ENCODE measurements around the gene TNXB. TPM values are rescaled to one million over a fixed set of nuclear protein-coding genes. Genes with fewer than 3 reads are reported as not detected.

The TNXB gene
- total and polyA plus RNA-seq, 2 of the 4 experiments (the other 2 are of a cell fraction) = 0.05 TPM; not detected in 1

DNA sequence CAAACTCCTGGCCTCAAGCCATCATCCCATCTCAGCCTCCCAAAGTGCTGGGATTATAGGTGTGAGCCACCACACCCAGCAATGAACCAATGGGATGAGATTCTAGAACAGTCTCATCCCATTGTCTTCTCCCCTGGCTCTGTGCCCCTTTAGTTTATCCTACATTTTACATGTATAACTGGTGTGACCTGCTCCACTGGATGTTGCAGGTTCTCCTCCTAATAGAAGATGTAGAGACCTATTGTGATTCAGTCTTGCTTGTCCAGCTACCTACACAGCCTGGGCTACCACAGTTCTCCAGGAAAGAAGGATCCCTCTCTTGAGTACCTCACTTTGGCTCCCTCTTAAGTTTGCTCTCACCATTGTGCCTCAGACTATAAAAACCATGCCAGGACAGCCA lies 23.0 kb upstream of the TNXB start:
- no peak overlapping the region for H3K9ac ChIP-seq (ENCODE audit: low read depth, low read length)
- H2BK15ac ChIP-seq (ENCODE audit: low read depth, low read length) = no peak overlapping the region
- no TSS peak for BruUV-seq (replicated peaks)
- no peak overlapping the region for H3K4ac ChIP-seq (ENCODE audit: low read depth, low read length)
- H3K18ac ChIP-seq (ENCODE audit: low read depth, low read length) = no peak overlapping the region
- H3K27me3 ChIP-seq (ENCODE audit: control insufficient read depth, insufficient read depth, low read length) = no peaks in the 10 kb centered on the region
- in situ Hi-C loops (cut with MboI; ENCODE audit: low sequenced_read_pairs) = no loop called here
- no peak for ATAC-seq (ENCODE audit: low read depth)
- H3K56ac ChIP-seq (ENCODE audit: extremely low read depth, insufficient read depth, low read length) = no peak overlapping the region
- no peak overlapping the region for H4K91ac ChIP-seq (ENCODE audit: insufficient read depth, low read depth, low read length)
- H3K4me3 ChIP-seq (ENCODE audit: insufficient read depth, low read depth, low read length) = no peak overlapping the region
- ChIA-PET POLR2A (ENCODE audit: unreplicated experiment) (no interaction called here), CTCF (no interaction called here)
- intact Hi-C loops (cut with micrococcal nuclease) = no loop called here
- no peak overlapping the region for H3K23ac ChIP-seq (ENCODE audit: low read depth, low read length)
- DNase-seq = no peak
- H3K9me3 ChIP-seq (ENCODE audit: control insufficient read depth, insufficient read depth, low read length) = no peaks in the 10 kb centered on the region
- peaks cover 11% of the 10 kb centered on the region for H3K4me1 ChIP-seq (ENCODE audit: control insufficient read depth, insufficient read depth, low read length)
- peaks cover 8% of the 10 kb centered on the region for H3K9me1 ChIP-seq (ENCODE audit: insufficient read depth, low read length)
- H4K20me1 ChIP-seq (ENCODE audit: insufficient read depth, low read length) = no peaks in the 10 kb centered on the region
- no peak overlapping the region for H3K4me2 ChIP-seq (ENCODE audit: low read depth, low read length)
- H4K5ac ChIP-seq (ENCODE audit: low read depth, low read length) = no peak overlapping the region
- dilution Hi-C loops (cut with HindIII; ENCODE audit: low sequenced_read_pairs, unreplicated experiment) = no loop called here
- no peak overlapping the region for H2BK20ac ChIP-seq (ENCODE audit: low read depth, low read length)
- H3K14ac ChIP-seq (replicated peaks; ENCODE audit: low read depth, low read length) = no peak overlapping the region
- no peak overlapping the region for H2AFZ ChIP-seq (replicated peaks; ENCODE audit: low read length, poor library complexity)
- no peak overlapping the region for H2BK120ac ChIP-seq (ENCODE audit: low read depth, low read length)
- no peak overlapping the region for H3K27ac ChIP-seq (ENCODE audit: insufficient read depth, low read length)
- no peaks in the 10 kb centered on the region for H3K36me3 ChIP-seq (ENCODE audit: control insufficient read depth, insufficient read depth, low read length)
- H3K79me1 ChIP-seq (ENCODE audit: low read depth in 1 of 2, low read length in 2 of 2) = peaks cover 19 to 24% of the 10 kb centered on the region in 2 experiments
- H2AK5ac ChIP-seq (ENCODE audit: low read depth, low read length) = no peak overlapping the region
- H2AK9ac ChIP-seq (replicated peaks; ENCODE audit: low read depth, low read length, poor library complexity) = no peak overlapping the region
- TF ChIP-seq MXI1 (IDR thresholded peaks at IDR 0.05; ENCODE audit: borderline replicate concordance, low read depth, low read length) (no peak), SMC3 (IDR thresholded peaks at IDR 0.05; ENCODE audit: low read depth, low read length) (no peak), POLR2A (IDR thresholded peaks at IDR 0.05; ENCODE audit: low read depth, low read length) (no peak), RAD21 (IDR thresholded peaks at IDR 0.05; ENCODE audit: low read length) (no peak), CEBPB (IDR thresholded peaks at IDR 0.05; ENCODE audit: low read depth, low read length) (no peak), MAZ (IDR thresholded peaks at IDR 0.05; ENCODE audit: borderline replicate concordance, low read depth, low read length) (no peak), USF2 (IDR thresholded peaks at IDR 0.05; ENCODE audit: low read depth, low read length) (no peak), NFE2L2 (IDR thresholded peaks at IDR 0.05; ENCODE audit: low read depth, low read length) (no peak)
- H2BK5ac ChIP-seq (ENCODE audit: low read depth, low read length, poor library complexity, severe bottlenecking) = no peak overlapping the region
- H4K8ac ChIP-seq (ENCODE audit: low read depth in 2 of 2, low read length in 2 of 2) = no peak overlapping the region
